Measurements from ENCODE around the gene PUS1. TPM values are rescaled to one million over a fixed set of nuclear protein-coding genes. Genes with fewer than 3 reads are reported as not detected.
A peak's percentile ranks its signal among the peaks of the same experiment; 100 is the strongest.
"Not testable (repeated sequence)": the region's sequence is repeated elsewhere in the genome, so short reads cannot be mapped to it uniquely, and the experiment has no call there.

The PUS1 gene
- total and polyA plus RNA-seq, 3 donors from 2014 or later = 16.9 to 26.0 (median 25.2) TPM

DNA sequence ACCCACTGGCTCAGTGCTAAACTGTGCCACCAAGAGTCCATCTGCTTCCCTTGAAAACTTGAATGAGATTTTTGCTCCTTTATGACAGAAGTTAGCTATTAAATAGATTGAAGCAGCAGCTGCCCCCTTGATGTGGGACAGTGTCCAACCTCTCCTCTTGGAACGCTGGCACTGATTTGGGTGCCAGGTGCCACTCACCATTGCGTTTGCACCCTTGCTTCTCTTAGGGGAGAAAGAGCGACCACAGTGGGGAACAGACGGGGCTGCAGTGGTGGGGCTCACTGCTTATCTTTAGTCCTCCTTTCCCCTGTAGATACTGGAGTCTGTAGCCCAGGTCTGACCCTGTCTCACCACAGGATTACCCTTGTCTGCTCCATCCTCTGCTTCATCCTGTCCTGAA, 30.0 kb downstream of the PUS1 start:
- intact Hi-C loops (cut with DNase I; ENCODE audit: low total_unique reads) = no loop called here
- Histone ChIP-seq H3K36me3 (ENCODE audit: low read depth, missing control alignments) (no peaks in the 10 kb centered on the region), H3K27me3 (no peaks in the 10 kb centered on the region), H3K4me3 (no peak overlapping the region), H3K4me1 (peaks cover 25% of the 10 kb centered on the region), H3K9me3 (no peaks in the 10 kb centered on the region), H3K27ac (no peak overlapping the region)
- 68 to 87% methylated on average over 4 of the region's 4 CpGs for WGBS, 2 donors
- TF ChIP-seq POLR2A (IDR thresholded peaks at IDR 0.05) = no peak
- TF ChIP-seq, protein P1, sequence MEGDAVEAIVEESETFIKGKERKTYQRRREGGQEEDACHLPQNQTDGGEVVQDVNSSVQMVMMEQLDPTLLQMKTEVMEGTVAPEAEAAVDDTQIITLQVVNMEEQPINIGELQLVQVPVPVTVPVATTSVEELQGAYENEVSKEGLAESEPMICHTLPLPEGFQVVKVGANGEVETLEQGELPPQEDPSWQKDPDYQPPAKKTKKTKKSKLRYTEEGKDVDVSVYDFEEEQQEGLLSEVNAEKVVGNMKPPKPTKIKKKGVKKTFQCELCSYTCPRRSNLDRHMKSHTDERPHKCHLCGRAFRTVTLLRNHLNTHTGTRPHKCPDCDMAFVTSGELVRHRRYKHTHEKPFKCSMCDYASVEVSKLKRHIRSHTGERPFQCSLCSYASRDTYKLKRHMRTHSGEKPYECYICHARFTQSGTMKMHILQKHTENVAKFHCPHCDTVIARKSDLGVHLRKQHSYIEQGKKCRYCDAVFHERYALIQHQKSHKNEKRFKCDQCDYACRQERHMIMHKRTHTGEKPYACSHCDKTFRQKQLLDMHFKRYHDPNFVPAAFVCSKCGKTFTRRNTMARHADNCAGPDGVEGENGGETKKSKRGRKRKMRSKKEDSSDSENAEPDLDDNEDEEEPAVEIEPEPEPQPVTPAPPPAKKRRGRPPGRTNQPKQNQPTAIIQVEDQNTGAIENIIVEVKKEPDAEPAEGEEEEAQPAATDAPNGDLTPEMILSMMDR (IDR thresholded peaks at IDR 0.05) = no peak
- DNase-seq = no peak

DNA sequence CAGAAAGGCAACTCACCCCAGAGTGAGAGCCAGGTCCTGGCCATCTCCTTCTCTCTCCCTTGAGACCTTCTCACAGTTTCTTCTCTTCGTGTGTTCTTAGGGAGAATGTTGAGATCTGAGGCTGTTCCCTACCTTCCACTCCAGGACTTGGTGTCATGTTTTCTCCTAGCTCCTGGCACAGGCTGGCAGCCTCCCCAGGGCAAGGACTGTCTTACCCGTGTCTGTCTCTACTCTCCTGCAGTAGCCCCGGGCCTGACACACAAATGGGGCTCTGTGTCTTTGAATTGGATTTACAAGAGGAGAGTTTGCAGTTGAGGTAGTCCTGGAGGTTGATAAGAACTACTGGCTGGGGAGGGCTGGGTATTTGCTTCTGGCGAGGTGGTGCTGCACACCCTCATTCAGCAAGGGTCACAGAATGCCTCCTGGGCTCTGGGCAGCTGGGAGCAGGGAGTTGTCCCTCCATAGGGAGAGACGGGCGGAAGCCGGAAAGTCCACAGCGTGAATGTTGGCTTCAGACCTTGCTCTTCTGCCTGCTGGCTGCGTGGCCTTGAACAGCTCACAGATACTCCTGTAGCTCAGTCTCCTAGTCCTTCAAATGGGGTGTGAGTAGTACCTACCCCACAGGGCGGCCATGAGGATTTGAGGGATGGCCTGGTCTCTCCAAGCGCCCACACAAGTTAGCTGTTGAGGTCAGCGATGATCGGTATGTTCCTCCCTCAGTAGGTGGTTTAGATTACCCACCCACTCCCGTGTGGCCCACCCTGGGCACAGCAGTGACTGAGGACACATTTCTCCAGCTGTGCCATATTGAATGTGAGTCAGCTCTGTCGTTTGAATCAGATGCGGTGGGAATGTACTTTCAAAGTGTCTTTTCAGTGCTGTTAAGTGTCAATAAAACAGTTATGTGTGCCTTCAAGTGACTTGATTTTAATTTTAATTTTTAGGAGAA, 30.8 kb downstream of the PUS1 start:
- intact Hi-C loops (cut with DNase I; ENCODE audit: low total_unique reads) = no loop called here
- Histone ChIP-seq H3K4me3 (no peak overlapping the region), H3K27ac (no peak overlapping the region), H3K9me3 (no peaks in the 10 kb centered on the region), H3K4me1 (peaks cover 25% of the 10 kb centered on the region), H3K36me3 (ENCODE audit: low read depth, missing control alignments) (no peaks in the 10 kb centered on the region), H3K27me3 (no peaks in the 10 kb centered on the region)
- peak; percentile 52 for DNase-seq
- WGBS, 2 donors = 42 to 52% methylated on average over 13 to 16 of the region's 16 CpGs
- TF ChIP-seq POLR2A (IDR thresholded peaks at IDR 0.05) = no peak
- TF ChIP-seq, protein P1 (IDR thresholded peaks at IDR 0.05) = no peak

DNA sequence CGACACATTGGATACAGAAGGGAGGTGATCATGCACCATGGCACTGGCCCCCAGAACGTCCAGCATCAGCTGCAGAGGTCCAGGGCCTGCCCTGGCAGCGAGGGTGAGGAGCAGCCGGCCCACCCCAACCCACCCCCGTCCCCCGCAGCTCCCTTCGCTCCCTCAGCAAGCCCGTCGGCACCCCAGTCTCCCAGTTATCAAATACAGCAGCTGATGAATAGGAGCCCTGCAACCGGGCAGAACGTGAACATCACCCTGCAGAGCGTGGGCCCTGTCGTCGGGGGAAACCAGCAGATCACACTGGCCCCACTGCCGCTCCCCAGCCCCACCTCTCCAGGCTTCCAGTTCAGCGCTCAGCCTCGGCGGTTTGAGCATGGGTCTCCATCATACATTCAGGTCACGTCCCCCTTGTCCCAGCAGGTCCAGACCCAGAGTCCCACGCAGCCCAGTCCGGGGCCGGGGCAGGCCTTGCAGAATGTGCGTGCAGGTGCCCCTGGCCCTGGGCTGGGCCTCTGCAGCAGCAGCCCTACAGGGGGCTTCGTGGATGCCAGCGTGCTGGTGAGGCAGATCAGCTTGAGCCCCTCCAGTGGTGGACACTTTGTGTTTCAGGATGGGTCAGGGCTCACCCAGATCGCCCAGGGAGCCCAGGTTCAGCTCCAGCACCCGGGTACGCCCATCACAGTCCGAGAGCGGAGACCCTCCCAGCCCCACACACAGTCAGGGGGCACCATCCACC, 31.7 kb downstream of the PUS1 start:
- WGBS, 2 donors = 87 to 91% methylated on average over 8 to 17 of the region's 30 CpGs
- H3K27me3 ChIP-seq; H3K36me3 ChIP-seq (ENCODE audit: low read depth, missing control alignments); intact Hi-C loops (cut with DNase I; ENCODE audit: low total_unique reads); H3K27ac ChIP-seq; DNase-seq; H3K9me3 ChIP-seq; H3K4me3 ChIP-seq: not testable (repeated sequence)
- peaks cover 25% of the 10 kb centered on the region for H3K4me1 ChIP-seq

DNA sequence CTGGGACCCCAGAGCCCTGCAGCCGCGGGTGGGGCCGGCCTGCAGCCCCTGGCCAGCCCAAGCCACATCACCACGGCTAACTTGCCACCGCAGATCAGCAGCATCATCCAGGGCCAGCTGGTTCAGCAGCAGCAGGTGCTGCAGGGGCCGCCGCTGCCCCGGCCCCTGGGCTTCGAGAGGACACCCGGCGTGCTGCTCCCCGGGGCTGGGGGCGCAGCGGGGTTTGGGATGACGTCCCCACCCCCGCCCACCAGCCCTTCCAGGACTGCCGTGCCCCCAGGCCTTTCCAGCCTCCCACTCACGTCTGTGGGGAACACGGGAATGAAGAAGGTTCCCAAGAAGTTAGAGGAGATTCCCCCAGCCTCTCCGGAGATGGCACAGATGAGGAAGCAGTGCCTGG, 32.3 kb downstream of the PUS1 start:
- intact Hi-C loops (cut with DNase I; ENCODE audit: low total_unique reads); H3K4me3 ChIP-seq: not testable (repeated sequence)

DNA sequence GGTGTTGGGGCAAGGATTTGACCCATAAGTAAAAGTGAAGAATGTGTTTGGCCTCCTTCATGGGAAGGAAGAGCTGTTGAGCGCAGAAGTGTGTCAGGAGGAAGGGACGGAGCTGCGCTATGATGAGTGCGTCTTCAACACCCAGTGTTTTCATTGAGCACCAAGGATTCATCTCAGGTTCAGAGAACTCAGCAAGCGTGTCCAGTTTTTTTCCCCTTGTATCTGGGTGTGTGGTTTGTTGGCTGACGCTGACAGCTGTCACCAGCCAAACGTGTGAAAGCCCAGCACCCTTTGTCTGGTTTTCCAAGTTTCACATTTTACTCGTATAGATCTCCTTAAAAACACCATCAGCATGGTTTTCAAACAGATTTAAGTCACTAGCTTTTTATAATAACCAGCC, 33.0 kb downstream of the PUS1 start:
- H3K9me3 ChIP-seq = no peaks in the 10 kb centered on the region
- no peaks in the 10 kb centered on the region for H3K36me3 ChIP-seq (ENCODE audit: low read depth, missing control alignments)
- TF ChIP-seq, protein P1 (IDR thresholded peaks at IDR 0.05) = no peak
- no peak for TF ChIP-seq POLR2A (IDR thresholded peaks at IDR 0.05)
- intact Hi-C loops (cut with DNase I; ENCODE audit: low total_unique reads) = no loop called here
- no peak for DNase-seq
- H3K27ac ChIP-seq = no peak overlapping the region
- WGBS, 2 donors = 92 to 93% methylated on average over 8 of the region's 8 CpGs
- no peaks in the 10 kb centered on the region for H3K27me3 ChIP-seq
- no peak overlapping the region for H3K4me3 ChIP-seq
- H3K4me1 ChIP-seq = peaks cover 25% of the 10 kb centered on the region

More for the DNA sequence above, 32.3 kb downstream of the PUS1 start:
- H3K4me1 ChIP-seq = peaks cover 25% of the 10 kb centered on the region
- not testable (repeated sequence) for DNase-seq; H3K27me3 ChIP-seq; H3K27ac ChIP-seq; H3K36me3 ChIP-seq (ENCODE audit: low read depth, missing control alignments); H3K9me3 ChIP-seq
- WGBS, 2 donors = 100% methylated on average over 1 of the region's 20 CpGs; no CpG with 5 or more reads in 1 of the 2 donors
